Large intestine (tissue), 3 donors: ENCODE results near the gene RGSL1. TPM values are rescaled to one million over a fixed set of nuclear protein-coding genes. Genes with fewer than 3 reads are reported as not detected.
A peak's percentile ranks its signal among the peaks of the same experiment; 100 is the strongest.

Source experiments
- DNase-seq, 2 donors: peaks; one replicate each; pipeline versions ENCODE4 v3.0.0 to v3.0.0-alpha.2; 2013
- H3K27ac ChIP-seq: one replicate; pipeline ENCODE4 v1.5.1; 2013; ENCODE audit warnings: low read length
- H3K27me3 ChIP-seq: 2 replicates; pipeline ENCODE4 v1.6.1; 2013; ENCODE audit warnings: low read length; ENCODE audit not compliant: control insufficient read depth, insufficient read depth
- H3K36me3 ChIP-seq: 2 replicates; pipeline ENCODE4 v1.6.1; 2013; ENCODE audit warnings: low read length; ENCODE audit not compliant: control insufficient read depth, insufficient read depth
- H3K4me1 ChIP-seq: one replicate; pipeline ENCODE4 v1.6.1; 2013; ENCODE audit warnings: low read length; ENCODE audit not compliant: control insufficient read depth, insufficient read depth
- H3K4me3 ChIP-seq: one replicate; pipeline ENCODE4 v1.5.1; 2013; ENCODE audit warnings: low read length
- H3K9me3 ChIP-seq: one replicate; pipeline ENCODE4 v1.6.1; 2013; ENCODE audit warnings: mild to moderate bottlenecking, low read depth, low read length, moderate library complexity; ENCODE audit not compliant: control insufficient read depth
- WGBS: methylation state at CpG from one replicate; pipeline ENCODE4 v1.1.5; 2013; ENCODE audit warnings: low lambda C conversion rate; ENCODE audit not compliant: insufficient coverage; 5-methylcytosine and 5-hydroxymethylcytosine counted together
- polyA plus RNA-seq: library from polyadenylated mRNA; unstranded; fragments of 120-200 nt; gene quantifications from one replicate; pipeline ENCODE4 v1.2.1, GENCODE V29; 2013

Gene RGSL1
- polyA plus RNA-seq, 1 donor, result not detected

- no CpG with 5 or more reads among the region's 2 CpGs for WGBS
These were observed 34.1 kb downstream of the RGSL1 start for GRCh38 chr1:182484067-182484466.

GRCh38 chr1:182484531-182485257 lies 34.7 kb downstream of the RGSL1 start:
- H3K36me3 ChIP-seq, result no peaks in the 10 kb centered on the region
- H3K4me3 ChIP-seq, result no peak overlapping the region
- H3K27me3 ChIP-seq, result peaks cover 3% of the 10 kb centered on the region
- DNase-seq, result peak in 1 of 2 donors; percentile 6
- H3K27ac ChIP-seq, result no peak overlapping the region
- H3K9me3 ChIP-seq, result no peaks in the 10 kb centered on the region
- WGBS, result no CpG with 5 or more reads among the region's 5 CpGs
- H3K4me1 ChIP-seq, result no peaks in the 10 kb centered on the region

More at GRCh38 chr1:182484067-182484466, 34.1 kb downstream of the RGSL1 start:
- Histone ChIP-seq H3K27me3 (peaks cover 3% of the 10 kb centered on the region), H3K4me3 (no peak overlapping the region), H3K36me3 (no peaks in the 10 kb centered on the region), H3K27ac (no peak overlapping the region), H3K9me3 (no peaks in the 10 kb centered on the region), H3K4me1 (no peaks in the 10 kb centered on the region)
- no peak for DNase-seq

GRCh38 chr1:182485861-182486260 lies 35.9 kb downstream of the RGSL1 start:
- Histone ChIP-seq H3K27me3 (peaks cover 3% of the 10 kb centered on the region), H3K27ac (no peak overlapping the region), H3K9me3 (no peaks in the 10 kb centered on the region), H3K36me3 (no peaks in the 10 kb centered on the region), H3K4me3 (no peak overlapping the region), H3K4me1 (no peaks in the 10 kb centered on the region)
- no peak for DNase-seq
- WGBS, result 100% methylated on average over 2 of the region's 3 CpGs

GRCh38 chr1:182488803-182489202 lies 38.9 kb downstream of the RGSL1 start:
- no peaks in the 10 kb centered on the region for H3K27me3 ChIP-seq
- WGBS, result no CpG with 5 or more reads among the region's 1 CpG
- H3K4me3 ChIP-seq, result no peak overlapping the region
- no peak overlapping the region for H3K27ac ChIP-seq
- H3K4me1 ChIP-seq, result no peaks in the 10 kb centered on the region
- no peaks in the 10 kb centered on the region for H3K36me3 ChIP-seq
- no peaks in the 10 kb centered on the region for H3K9me3 ChIP-seq
- DNase-seq, result no peak

- DNase-seq, result no peak
- no peaks in the 10 kb centered on the region for H3K9me3 ChIP-seq
- no peak overlapping the region for H3K27ac ChIP-seq
- no peaks in the 10 kb centered on the region for H3K4me1 ChIP-seq
- 100% methylated on average over 2 of the region's 2 CpGs for WGBS
- no peaks in the 10 kb centered on the region for H3K36me3 ChIP-seq
- H3K27me3 ChIP-seq, result no peaks in the 10 kb centered on the region
- no peak overlapping the region for H3K4me3 ChIP-seq
These were observed 43.1 kb downstream of the RGSL1 start for GRCh38 chr1:182493063-182493462.

GRCh38 chr1:182495002-182495401 lies 45.1 kb downstream of the RGSL1 start:
- Histone ChIP-seq H3K36me3 (no peaks in the 10 kb centered on the region), H3K27ac (no peak overlapping the region)
- DNase-seq, result no peak

GRCh38 chr1:182495693-182496092 lies 45.7 kb downstream of the RGSL1 start:
- Histone ChIP-seq H3K4me3 (no peak overlapping the region), H3K36me3 (no peaks in the 10 kb centered on the region), H3K27me3 (no peaks in the 10 kb centered on the region), H3K27ac (no peak overlapping the region), H3K9me3 (no peaks in the 10 kb centered on the region), H3K4me1 (no peaks in the 10 kb centered on the region)
- DNase-seq, result no peak

More at GRCh38 chr1:182495002-182495401, 45.1 kb downstream of the RGSL1 start:
- Histone ChIP-seq H3K4me1 (no peaks in the 10 kb centered on the region), H3K4me3 (no peak overlapping the region), H3K27me3 (no peaks in the 10 kb centered on the region), H3K9me3 (no peaks in the 10 kb centered on the region)

GRCh38 chr1:182507685-182508084 lies 57.7 kb downstream of the RGSL1 start:
- no peaks in the 10 kb centered on the region for H3K27me3 ChIP-seq
- H3K27ac ChIP-seq, result no peak overlapping the region
- H3K4me1 ChIP-seq, result no peaks in the 10 kb centered on the region
- 36% methylated on average over 3 of the region's 3 CpGs for WGBS
- DNase-seq, result peak; percentile 66 to 84
- no peak overlapping the region for H3K4me3 ChIP-seq
- H3K9me3 ChIP-seq, result peaks cover 4% of the 10 kb centered on the region
- no peaks in the 10 kb centered on the region for H3K36me3 ChIP-seq

- H3K4me3 ChIP-seq, result no peak overlapping the region
- no peaks in the 10 kb centered on the region for H3K36me3 ChIP-seq
- no peak for DNase-seq
- H3K4me1 ChIP-seq, result no peaks in the 10 kb centered on the region
- WGBS, result no CpG with 5 or more reads among the region's 17 CpGs
- no peaks in the 10 kb centered on the region for H3K27me3 ChIP-seq
- no peak overlapping the region for H3K27ac ChIP-seq
- H3K9me3 ChIP-seq, result peaks cover 4% of the 10 kb centered on the region
These were observed 65.6 kb downstream of the RGSL1 start for GRCh38 chr1:182515556-182515955.

GRCh38 chr1:182520736-182521135 lies 70.8 kb downstream of the RGSL1 start:
- Histone ChIP-seq H3K27me3 (no peaks in the 10 kb centered on the region), H3K27ac (no peak overlapping the region), H3K36me3 (no peaks in the 10 kb centered on the region), H3K4me1 (no peaks in the 10 kb centered on the region), H3K9me3 (no peaks in the 10 kb centered on the region), H3K4me3 (no peak overlapping the region)
- no peak for DNase-seq

GRCh38 chr1:182525342-182525741 lies 75.4 kb downstream of the RGSL1 start:
- Histone ChIP-seq H3K27ac (no peak overlapping the region), H3K9me3 (no peaks in the 10 kb centered on the region), H3K4me1 (no peaks in the 10 kb centered on the region), H3K4me3 (no peak overlapping the region), H3K27me3 (no peaks in the 10 kb centered on the region), H3K36me3 (no peaks in the 10 kb centered on the region)
- no peak for DNase-seq
